Activated T-helper 1 cell treated with anti-CD3 and anti-CD28 coated beads, Interleukin-2, amount 50 U/mL, for 16 hours (primary cell): ENCODE results near the gene TRAK2.

Experiments
- DNase-seq, 2 donors: peaks; one replicate each; pipeline ENCODE4 v3.0.0-alpha.2; 2020; ENCODE audit warnings: low read depth in 1 of 2, low spot score in 1 of 2

TRAK2 gene

DNA sequence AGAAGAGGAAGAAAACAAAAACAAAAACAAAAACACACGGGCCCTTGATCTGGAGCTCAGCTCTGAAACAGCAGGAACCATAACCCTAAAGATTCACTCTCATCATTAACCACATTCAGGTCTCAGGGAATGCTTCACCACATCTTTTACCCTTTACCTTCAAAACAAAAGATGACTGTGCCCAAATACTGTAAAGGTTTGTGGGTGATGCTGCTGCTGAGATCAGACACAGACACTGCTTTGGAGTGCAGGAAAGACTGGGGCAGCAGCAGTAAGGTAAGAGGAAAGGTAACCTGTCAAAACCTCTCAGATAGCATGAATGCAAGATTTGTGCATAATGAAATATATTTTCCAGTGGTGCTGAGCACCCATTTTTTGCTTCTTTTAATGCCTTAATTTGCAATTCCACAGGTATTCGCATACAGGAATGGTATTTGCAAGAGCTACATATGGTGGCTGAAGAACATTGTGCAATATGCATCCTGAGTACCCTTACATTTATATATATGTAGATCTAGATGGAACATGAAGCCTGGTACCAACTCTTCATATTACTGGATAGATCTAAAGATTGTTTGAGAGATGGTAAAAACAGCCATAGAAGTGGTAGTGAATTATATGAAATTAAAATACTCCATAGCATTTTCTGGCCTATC lies 90.1 kb downstream of the TRAK2 start:
- no peak for DNase-seq

DNA sequence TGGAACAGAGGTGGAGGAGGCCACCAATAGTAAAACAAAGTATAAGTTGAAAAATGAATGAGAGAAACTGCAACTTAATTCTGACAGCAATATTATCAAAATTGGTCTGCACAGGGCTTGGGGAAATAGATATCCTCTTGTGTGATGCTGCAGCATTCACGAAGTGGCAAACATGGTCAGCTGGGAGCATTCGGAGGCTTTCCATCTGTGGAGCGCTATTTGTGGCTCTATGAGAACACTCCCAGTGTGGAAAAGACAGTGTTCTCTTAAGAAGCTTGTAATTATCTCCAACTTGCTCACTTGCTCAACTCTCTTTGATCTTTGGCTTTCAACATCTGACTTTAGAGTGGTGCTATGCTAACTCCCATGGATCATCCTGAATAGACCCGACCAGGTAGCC lies 91.0 kb downstream of the TRAK2 start:
- DNase-seq = no peak

- DNase-seq = no peak
Observed at GRCh38 chr2:201358684-201359083, 92.6 kb downstream of the TRAK2 start.

GRCh38 chr2:201357221-201357620 lies 94.0 kb downstream of the TRAK2 start, which contains the start of gene FLACC1:
Gene FLACC1, minus strand, starts transcription at chr2:201357345. Its CDS starts 5,941 bp downstream, at chr2:201351404.
- DNase-seq = no peak

GRCh38 chr2:201353116-201353515 lies 98.1 kb downstream of the TRAK2 start:
- no peak for DNase-seq

- DNase-seq = no peak
Observed at GRCh38 chr2:201350879-201351278, 100.4 kb downstream of the TRAK2 start.

GRCh38 chr2:201349601-201350000 lies 101.7 kb downstream of the TRAK2 start:
- no peak for DNase-seq

GRCh38 chr2:201348758-201349157 lies 102.5 kb downstream of the TRAK2 start:
- DNase-seq = no peak

GRCh38 chr2:201347138-201347537 lies 104.1 kb downstream of the TRAK2 start:
- no peak for DNase-seq

DNA sequence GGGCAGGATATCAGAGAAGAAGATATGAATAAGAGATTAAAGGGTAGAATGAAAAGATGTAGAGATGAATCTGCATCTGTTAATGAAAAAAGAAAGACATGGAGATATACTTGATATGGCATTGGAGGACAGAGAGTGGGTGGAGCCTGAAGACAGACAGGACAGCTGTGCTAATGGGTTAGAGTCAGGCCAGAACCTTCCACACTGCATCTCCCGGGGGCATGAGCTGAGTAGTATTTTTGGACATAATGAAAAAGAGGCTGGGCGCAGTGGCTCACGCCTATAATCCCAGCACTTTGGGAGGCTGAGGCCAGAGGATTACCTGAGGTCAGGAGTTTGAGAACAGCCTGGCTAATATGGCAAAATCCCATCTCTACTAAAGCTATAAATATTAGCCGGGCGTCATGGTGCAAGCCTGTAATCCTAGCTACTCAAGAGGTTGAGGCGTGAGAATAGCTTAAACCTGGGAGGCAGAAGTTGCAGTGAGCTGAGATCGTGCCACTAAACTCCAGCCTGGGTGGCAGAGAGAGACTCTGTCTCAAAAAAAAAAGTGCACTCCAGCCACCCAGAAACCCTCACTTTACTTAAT lies 105.5 kb downstream of the TRAK2 start:
- DNase-seq = no peak

- DNase-seq = no peak
Observed at GRCh38 chr2:201344663-201345366, 106.4 kb downstream of the TRAK2 start.

- DNase-seq = no peak
Observed at GRCh38 chr2:201343559-201343958, 107.7 kb downstream of the TRAK2 start.

DNA sequence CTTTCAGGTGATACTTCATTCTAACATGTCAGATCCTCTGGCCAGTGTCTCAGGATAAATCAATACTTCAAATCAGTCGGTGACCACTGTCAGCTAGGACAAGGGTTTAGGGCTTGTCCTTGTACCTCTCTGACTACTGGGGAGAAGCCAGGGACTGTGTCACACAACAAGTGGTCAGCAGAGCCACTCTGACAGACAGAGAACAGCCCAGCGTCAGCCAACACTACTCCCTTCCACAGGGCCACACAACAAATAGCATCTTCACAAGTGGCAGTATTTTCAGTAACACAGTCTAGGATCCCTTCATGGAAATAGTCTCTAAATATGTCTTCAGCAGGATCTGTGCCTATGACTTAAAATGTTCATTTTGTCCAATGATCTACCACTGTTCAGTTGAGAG lies 108.3 kb downstream of the TRAK2 start:
- no peak for DNase-seq

GRCh38 chr2:201329409-201329808 lies 121.8 kb downstream of the TRAK2 start:
- no peak for DNase-seq

DNA sequence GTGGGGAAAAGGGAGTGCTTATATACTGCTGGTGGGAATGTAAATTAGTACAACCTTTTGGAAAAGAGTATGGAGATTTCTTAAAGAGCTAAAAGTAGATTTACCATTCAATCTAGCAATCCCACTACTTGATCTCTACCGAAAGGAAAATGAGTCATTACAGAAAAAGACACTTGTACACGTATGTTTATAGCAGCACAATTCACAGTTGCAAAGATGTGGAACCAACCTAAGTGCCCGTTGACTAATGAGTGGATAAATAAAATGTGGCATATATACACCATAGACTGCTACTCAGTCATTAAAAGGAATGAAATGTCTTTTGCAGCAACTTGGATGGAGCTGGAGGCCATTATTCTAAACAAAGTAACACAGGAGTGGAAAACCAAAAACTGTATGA lies 123.6 kb downstream of the TRAK2 start:
- no peak for DNase-seq
